Esophagus muscularis mucosa (tissue), 4 donors: ENCODE results near the gene KLRB1. TPM values are rescaled to one million over a fixed set of nuclear protein-coding genes. Genes with fewer than 3 reads are reported as not detected.
"Not testable (repeated sequence)": the region's sequence is repeated elsewhere in the genome, so short reads cannot be mapped to it uniquely, and the experiment has no call there.

ENCODE experiments used
- DNase-seq: peaks from one replicate; pipeline ENCODE4 v3.0.0-alpha.2; 2017; ENCODE audit errors: extremely low spot score
- H3K27ac ChIP-seq, 4 donors: fragments of 200-600 bp; sonication (generic); replicated peaks in 1 of 4; 1 replicate in 3 of 4; 2 replicates in 1 of 4; pipeline ENCODE4 v1.5.1; 2016 to 2019; ENCODE audit warnings: mild to moderate bottlenecking in 1 of 4
- H3K27me3 ChIP-seq, 4 donors: fragments of 200-600 bp; sonication (generic); one replicate each; pipeline versions ENCODE4 v1.5.1 to v1.6.0; 2016 to 2019
- H3K36me3 ChIP-seq, 4 donors: fragments of 200-600 bp; sonication (generic); one replicate each; pipeline ENCODE4 v1.5.1; 2016 to 2019
- H3K4me1 ChIP-seq, 4 donors: fragments of 200-600 bp; sonication (generic); one replicate each; pipeline ENCODE4 v1.5.1; 2016 to 2019
- H3K4me3 ChIP-seq, 4 donors: fragments of 200-600 bp; sonication (generic); 1 replicate in 2 of 4; 2 replicates in 2 of 4; pipeline ENCODE4 v1.5.1; 2016 to 2019; ENCODE audit warnings: mild to moderate bottlenecking in 4 of 4, moderate library complexity in 1 of 4
- H3K9me3 ChIP-seq, 4 donors: fragments of 200-600 bp; sonication (generic); 1 replicate in 3 of 4; 2 replicates in 1 of 4; pipeline ENCODE4 v1.5.1; 2016 to 2019
- EP300 ChIP-seq: sonication (generic); formaldehyde crosslinking; IDR thresholded peaks from one replicate; pipeline ENCODE4 v1.6.1; 2017; ENCODE audit warnings: antibody characterized with exemption
- POLR2A ChIP-seq: fragments of 450-650 bp; IDR thresholded peaks from one replicate; pipeline ENCODE4 v1.6.1; 2017; ENCODE audit warnings: antibody characterized with exemption, moderate library complexity, mild to moderate bottlenecking, low read depth
- POLR2AphosphoS5 ChIP-seq, 2 donors: sonication (generic); formaldehyde crosslinking; IDR thresholded peaks; one replicate each; pipeline ENCODE4 v1.6.1; 2017; ENCODE audit warnings: antibody characterized with exemption in 2 of 2
- WGBS: methylation state at CpG from one replicate; pipeline ENCODE4 v1.1.5; 2018; 5-methylcytosine and 5-hydroxymethylcytosine counted together
- intact Hi-C: fragments of 100-400 bp; cut with DNase I; formaldehyde crosslinking; loops from one replicate; pipeline ENCODE4 v1.15.1; 2023
- total RNA-seq, 4 donors: library from RNA; depleted of rRNA; stranded (reverse); fragments of >200 nt; gene quantifications; one replicate each; pipeline versions ENCODE4 v1.1.0 to v1.2.1, GENCODE V29; 2016
- TF ChIP-seq, protein P1 (sequence below), 3 experiments: fragments of 200-600 bp in 2 of 3; fragments of 450-650 bp in 1 of 3; sonication (generic) in 2 of 3; IDR thresholded peaks; one replicate each; pipeline ENCODE4 v1.5.1; 2017 to 2019; ENCODE audit warnings: antibody characterized with exemption in 3 of 3, mild to moderate bottlenecking in 2 of 3, moderate library complexity in 1 of 3

Gene KLRB1
- total RNA-seq, 4 donors from 2014 or later: 0.23 to 1.5 (median 0.52) TPM; not detected in 1

DNA sequence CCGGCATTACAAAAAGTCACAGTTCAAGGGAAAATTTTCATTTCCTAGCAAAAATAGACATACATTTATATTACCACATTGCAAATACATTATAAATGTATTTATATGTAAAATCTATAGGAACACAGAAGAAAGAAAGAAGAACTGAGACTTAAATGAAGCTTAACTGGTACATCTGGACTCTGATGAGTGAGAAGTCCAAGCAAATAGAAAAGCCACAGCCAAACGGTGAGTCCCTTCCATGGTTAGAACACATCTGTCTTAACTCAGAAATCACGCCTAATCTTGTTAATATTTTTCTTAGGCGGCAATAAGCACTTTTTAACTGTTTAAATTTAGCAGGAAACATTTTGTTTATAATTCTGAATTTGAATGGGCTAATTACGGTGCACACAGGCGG lies 9.4 kb upstream of the KLRB1 start:
- intact Hi-C loops: no loop called here

DNA sequence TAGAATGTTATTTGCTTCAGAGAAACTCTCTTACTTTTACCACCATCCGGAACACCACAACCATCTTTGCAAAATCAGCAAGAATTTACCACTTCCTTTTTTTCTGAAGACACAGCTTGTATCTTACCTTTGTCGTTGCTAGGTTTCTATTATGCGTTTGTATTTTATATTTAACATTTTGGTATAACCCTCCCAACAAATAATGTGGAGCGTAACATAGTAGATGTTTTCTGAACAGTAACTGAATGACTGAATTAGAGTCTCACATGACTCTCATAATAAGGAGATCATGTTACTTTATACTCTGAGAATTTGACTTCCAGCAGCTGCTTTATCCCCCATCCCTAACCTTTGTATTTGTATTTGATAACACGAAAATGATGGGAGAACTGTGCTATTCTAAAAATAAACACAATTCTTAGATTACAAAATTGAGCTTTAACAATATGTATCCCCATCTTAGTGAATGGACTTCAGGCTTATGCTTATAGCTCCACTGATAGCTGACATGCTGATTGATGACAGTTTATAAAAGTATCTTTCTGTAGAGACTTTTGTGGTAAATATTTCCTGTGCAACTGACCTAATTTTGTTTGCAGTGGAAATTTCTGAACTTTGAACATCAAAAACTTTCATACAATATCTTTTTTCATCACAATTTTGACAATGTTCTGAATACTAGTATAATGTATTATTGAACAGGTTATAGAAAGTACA lies 7.9 kb upstream of the KLRB1 start:
- 53% methylated on average over 5 of the region's 5 CpGs for WGBS
- H3K4me3 ChIP-seq: no peak overlapping the region
- intact Hi-C loops: no loop called here
- no peak overlapping the region for H3K27ac ChIP-seq
- DNase-seq: no peak
- H3K36me3 ChIP-seq: no peaks in the 10 kb centered on the region
- no peaks in the 10 kb centered on the region for H3K27me3 ChIP-seq
- no peaks in the 10 kb centered on the region for H3K9me3 ChIP-seq
- H3K4me1 ChIP-seq: no peaks in the 10 kb centered on the region
- TF ChIP-seq POLR2A (no peak), EP300 (no peak), POLR2AphosphoS5 (IDR thresholded peaks at IDR 0.05) (no peak)
- TF ChIP-seq, protein P1, sequence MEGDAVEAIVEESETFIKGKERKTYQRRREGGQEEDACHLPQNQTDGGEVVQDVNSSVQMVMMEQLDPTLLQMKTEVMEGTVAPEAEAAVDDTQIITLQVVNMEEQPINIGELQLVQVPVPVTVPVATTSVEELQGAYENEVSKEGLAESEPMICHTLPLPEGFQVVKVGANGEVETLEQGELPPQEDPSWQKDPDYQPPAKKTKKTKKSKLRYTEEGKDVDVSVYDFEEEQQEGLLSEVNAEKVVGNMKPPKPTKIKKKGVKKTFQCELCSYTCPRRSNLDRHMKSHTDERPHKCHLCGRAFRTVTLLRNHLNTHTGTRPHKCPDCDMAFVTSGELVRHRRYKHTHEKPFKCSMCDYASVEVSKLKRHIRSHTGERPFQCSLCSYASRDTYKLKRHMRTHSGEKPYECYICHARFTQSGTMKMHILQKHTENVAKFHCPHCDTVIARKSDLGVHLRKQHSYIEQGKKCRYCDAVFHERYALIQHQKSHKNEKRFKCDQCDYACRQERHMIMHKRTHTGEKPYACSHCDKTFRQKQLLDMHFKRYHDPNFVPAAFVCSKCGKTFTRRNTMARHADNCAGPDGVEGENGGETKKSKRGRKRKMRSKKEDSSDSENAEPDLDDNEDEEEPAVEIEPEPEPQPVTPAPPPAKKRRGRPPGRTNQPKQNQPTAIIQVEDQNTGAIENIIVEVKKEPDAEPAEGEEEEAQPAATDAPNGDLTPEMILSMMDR (IDR thresholded peaks at IDR 0.05): no peak

More for the DNA sequence above, 9.4 kb upstream of the KLRB1 start:
- H3K36me3 ChIP-seq: no peaks in the 10 kb centered on the region
- H3K4me1 ChIP-seq: no peaks in the 10 kb centered on the region
- H3K27ac ChIP-seq: no peak overlapping the region
- 63% methylated on average over 6 of the region's 6 CpGs for WGBS
- no peak for DNase-seq
- no peaks in the 10 kb centered on the region for H3K27me3 ChIP-seq
- no peaks in the 10 kb centered on the region for H3K9me3 ChIP-seq
- TF ChIP-seq, protein P1 (IDR thresholded peaks at IDR 0.05): no peak
- TF ChIP-seq POLR2AphosphoS5 (IDR thresholded peaks at IDR 0.05) (no peak), POLR2A (no peak), EP300 (no peak)
- no peak overlapping the region for H3K4me3 ChIP-seq

DNA sequence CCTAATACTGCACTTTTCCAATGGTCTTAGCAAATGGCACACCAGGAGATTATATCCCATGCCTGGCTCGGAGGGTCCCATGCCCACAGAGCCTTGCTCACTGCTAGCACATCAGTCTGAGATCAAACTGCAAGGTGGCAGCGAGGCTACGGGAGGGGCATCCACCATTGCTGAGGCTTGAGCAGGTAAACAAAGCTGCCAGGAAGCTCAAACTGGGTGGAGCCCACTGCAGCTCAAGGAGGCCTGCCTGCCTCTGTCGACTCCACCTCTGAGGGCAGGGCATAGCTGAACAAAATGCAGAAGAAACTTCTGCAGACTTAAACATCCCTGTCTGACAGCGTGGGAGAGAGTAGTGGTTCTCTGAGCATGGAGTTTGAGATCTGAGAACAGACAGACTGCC lies 2.9 kb upstream of the KLRB1 start:
- H3K27me3 ChIP-seq, H3K27ac ChIP-seq, DNase-seq, H3K4me1 ChIP-seq, H3K36me3 ChIP-seq, H3K9me3 ChIP-seq, H3K4me3 ChIP-seq, intact Hi-C loops: not testable (repeated sequence)
- 100% methylated on average over 3 of the region's 5 CpGs for WGBS

DNA sequence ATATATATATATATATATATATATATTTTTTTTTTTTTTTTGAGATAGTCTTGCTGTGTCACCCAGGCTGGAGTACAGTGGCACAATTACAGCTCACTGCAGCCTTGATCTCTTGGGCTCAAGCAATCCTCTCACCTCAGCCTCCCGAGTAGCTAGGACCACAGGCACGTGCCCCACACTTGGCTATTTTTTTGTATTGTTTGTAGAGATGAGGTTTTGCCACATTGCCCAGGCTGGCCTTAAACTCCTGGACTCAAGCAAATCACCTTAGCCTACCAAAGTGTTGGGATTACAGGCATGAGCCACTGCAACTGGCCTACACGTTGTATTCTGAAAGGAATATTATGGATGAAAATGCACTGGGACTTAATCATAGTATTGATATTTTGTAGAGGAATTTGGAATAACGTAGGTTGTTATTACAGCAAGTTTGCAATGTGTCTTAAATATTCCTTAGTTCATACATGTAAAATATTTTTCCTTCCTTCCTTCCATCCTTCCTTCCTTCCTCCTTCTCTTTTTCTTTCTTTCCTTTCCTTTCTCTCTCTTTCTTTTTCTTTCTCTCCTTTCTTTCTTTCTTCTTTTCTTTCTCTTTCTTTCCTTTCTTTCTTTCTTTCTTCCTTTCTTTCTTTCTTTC lies 862 bp downstream of the KLRB1 start:
- H3K9me3 ChIP-seq: no peaks in the 10 kb centered on the region
- intact Hi-C loops: no loop called here
- TF ChIP-seq, protein P1 (IDR thresholded peaks at IDR 0.05): no peak
- no peak for TF ChIP-seq POLR2A
- TF ChIP-seq EP300: no peak
- no peak for TF ChIP-seq POLR2AphosphoS5 (IDR thresholded peaks at IDR 0.05)
- 88% methylated on average over 4 of the region's 4 CpGs for WGBS
- H3K27ac ChIP-seq: no peak overlapping the region
- H3K27me3 ChIP-seq: no peaks in the 10 kb centered on the region
- H3K4me1 ChIP-seq: no peaks in the 10 kb centered on the region
- H3K36me3 ChIP-seq: no peaks in the 10 kb centered on the region
- no peak overlapping the region for H3K4me3 ChIP-seq
- no peak for DNase-seq

DNA sequence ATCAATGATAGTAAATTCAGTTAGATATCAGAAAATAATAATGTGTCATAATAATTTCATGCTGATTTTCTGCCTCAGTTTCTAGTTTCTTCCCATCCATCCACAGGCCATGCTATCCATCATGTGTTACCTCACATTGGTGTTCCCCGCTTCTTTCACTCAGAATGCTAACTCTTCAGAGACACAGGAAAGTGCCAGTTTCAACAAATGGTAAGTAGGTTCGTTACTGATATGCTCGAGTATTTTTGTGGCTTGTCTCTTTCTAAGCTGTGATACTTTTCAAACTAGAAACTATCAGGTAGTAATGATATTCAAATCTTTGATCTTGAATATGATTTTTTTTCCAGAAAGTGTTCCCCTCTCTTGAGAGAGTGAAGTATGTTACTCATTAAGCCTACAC lies 1.5 kb downstream of the KLRB1 start:
- DNase-seq: no peak
- 90% methylated on average over 3 of the region's 3 CpGs for WGBS
- Histone ChIP-seq H3K27me3 (no peaks in the 10 kb centered on the region), H3K4me3 (no peak overlapping the region), H3K9me3 (no peaks in the 10 kb centered on the region), H3K4me1 (no peaks in the 10 kb centered on the region), H3K27ac (no peak overlapping the region), H3K36me3 (no peaks in the 10 kb centered on the region)
- intact Hi-C loops: no loop called here
- no peak for TF ChIP-seq POLR2A
- no peak for TF ChIP-seq EP300
- no peak for TF ChIP-seq POLR2AphosphoS5 (IDR thresholded peaks at IDR 0.05)
- TF ChIP-seq, protein P1 (IDR thresholded peaks at IDR 0.05): no peak
